NCI-H526 treated with DMSO at 0.1 percent for 48 hours (cell line): Measurements from ENCODE around the gene PDZRN3.

Experiments used
- DNase-seq: peaks from one replicate; lab custom pipeline; 2025; lab: John Stamatoyannopoulos, UW

The PDZRN3 gene

DNA sequence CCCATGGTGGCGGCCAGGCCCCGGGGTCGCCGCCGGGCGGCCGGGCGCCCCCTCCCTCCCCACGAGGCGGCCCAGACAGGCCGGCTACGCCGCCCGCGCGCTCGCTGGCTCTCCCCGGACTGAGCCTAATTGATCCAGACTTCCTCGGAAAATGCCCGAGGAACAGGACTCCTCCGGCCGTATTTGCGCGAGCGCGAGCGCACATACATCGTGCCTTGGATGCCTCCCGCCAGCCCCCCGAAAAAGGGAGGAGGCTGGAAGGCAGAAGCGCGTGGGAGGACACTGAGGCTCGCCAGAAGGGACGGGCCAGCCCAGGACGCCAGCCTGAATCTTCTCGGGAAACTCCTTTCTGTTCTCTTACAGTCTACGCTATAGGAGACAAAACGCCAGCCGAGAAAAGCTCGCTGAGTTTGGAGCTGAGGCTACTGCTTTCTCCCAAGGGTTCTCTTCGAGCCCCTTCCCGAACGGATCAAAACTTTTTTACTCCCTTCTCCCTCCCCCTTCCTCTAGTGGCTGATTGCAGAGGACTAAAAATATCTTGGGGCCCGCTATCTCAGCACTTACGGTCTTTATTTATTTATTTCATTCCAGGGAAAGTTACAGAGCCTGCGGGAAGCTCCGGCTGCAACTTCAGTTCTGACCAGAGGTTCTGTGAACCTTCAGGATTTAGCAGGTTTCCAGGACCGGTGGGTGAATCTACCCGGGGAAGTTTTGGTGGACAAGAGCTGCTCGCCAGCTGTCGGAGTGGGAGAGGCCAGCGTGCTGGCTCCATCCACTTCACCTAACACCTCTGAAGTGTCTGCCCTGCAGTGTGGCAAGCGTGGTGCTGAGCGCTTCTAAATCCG, at the start of gene PDZRN3:
Gene PDZRN3 (minus strand): TSS at position 121 of the 845 bp plus-strand sequence.
- peak; percentile 54 for DNase-seq

DNA sequence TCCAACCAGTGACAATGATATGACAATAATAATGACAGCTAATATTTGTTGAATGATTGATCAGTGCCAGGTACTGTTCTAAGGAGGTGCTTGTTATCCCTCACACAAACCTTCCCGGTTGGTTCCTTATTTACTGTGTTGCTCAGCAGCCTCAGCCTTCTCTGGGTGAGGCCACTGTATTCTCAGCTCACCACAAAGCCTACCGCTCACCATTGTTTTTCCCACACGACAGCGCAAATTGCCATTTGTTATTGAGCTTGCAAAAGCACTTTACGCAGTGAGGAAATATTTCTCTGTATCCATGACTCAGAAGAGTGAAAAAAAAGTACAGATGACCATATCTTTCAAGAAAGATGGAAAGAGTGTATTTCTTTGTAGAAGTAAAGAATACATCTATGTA, 49.5 kb upstream of the PDZRN3 start:
- DNase-seq, result no peak

DNA sequence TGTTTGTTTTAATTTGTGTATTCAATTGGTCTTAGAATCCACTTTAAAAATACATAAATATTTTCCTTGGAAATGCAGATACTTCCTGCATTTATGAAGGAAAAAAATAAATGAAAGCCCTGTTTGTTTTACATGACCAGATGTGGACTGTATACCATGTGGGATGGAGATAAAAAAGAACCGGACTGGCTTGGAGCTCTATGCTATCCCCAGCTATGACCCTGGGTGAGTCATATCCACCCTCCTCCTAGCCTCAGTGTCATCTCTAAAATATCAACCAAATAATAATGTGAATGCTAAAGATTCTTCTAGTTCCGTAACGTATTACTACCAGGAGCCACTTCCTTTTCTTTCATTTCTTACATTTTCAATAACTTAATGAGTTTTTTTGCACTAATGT, 44.5 kb upstream of the PDZRN3 start:
- DNase-seq, result no peak

DNA sequence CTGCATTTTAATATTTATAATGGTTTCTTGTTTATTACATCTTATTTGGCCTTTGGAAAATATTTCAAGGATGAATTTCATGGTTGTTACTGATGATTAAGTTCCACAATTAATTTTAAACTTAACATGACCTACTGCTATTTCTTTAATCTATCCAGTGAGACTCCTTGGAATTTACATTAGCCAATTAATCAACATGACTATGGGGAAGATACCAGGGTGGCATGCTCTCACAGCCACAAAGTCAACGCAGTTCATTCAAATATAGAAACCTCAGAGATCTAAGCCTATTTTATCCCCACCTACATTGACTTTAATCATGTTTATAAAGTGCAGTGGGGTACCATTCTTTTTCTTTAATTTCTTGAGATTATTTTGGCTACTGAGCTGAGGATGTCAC, 43.6 kb upstream of the PDZRN3 start:
- DNase-seq, result no peak

DNA sequence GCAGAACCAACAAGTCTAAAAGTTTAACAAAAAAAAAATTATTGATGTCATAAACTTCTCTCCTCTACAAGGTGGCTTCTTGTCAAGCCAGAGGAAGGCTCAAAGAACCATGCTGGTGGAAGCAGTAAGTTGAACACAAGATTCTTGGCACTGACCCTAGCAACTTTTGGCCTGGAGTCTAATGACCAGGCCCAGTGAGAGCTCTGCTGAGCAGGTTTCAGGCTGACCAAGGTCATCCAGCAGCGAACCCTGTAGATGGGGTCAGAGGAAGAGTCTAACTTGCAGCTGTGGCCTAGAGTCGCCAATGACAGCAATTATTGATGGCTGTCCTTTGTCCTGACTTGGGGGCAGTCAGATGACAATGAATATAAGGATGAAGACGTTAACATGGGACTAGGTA, 43.1 kb upstream of the PDZRN3 start:
- DNase-seq, result no peak

DNA sequence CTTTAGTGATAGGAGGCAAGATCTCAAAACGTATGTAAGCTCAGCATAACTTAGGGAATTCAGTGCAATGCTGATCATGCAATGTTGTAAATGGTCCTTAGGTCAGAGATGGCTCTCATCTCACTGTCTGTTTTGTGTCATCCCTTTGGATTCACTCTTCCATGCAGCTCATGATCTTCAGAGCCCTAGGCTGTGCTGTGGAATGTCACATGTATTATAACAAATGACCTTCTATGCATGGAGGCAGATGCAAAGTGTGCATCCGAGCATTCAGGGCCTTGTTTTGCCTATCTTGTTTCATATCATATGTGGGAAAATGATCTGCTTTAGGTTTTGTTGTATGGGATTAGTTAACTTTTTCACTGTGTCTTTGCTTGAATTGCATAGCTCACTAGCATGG, 40.5 kb upstream of the PDZRN3 start:
- DNase-seq, result peak; percentile 48

DNA sequence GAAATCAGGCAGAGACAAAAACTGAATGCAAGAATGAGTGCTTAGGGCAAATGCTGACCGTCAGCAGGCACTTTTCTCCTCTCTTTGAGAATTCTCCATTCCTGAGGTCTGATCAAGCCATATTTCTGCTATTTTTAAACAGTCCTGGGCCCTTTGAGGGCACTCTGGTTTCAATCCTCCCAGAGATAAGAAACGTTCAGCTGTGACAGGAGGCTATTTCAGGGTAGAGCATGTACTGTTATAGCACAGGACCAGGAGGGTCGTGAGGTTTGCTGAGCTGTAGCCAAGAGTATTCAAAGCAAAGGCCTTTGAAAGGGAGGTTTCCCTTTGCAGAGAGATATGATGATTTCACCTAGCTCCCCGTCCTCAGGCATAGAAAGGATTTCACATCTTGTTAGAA, 39.6 kb upstream of the PDZRN3 start:
- no peak for DNase-seq

DNA sequence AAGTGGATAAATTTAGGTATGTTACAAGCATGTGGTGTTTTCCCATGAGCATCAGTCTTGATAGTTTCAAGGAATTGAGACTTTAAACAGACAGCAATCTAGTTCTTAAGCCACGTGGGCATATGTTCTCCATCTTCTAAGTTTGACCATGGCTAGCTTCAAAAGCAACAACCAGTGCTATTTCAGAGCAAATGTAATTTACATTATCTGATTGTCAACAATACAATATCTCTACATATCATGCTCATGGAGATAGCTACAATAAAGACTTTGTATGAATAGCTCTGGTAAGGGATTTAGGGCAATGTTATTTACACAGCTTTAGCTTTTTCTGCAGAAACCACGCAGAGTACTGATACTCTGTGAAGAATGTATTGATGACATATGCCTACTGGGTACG, 38.8 kb upstream of the PDZRN3 start:
- no peak for DNase-seq

DNA sequence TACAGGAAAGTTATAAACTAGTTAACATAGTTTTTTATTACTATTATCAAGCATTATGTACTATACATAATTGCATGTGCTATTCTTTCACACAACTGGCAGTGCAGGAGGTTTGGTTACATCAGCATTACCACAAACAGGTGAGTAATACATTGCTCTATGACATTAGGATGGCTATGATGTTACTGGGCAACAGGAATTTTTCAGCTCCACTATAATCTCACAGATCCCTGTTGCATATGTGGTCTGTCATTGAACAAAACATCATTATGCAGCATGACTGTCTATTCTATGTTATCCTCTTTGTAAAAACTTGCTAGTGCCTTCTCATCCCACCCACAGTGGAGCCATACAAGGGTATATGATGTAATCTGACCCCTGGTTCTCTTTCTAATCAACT, 36.5 kb upstream of the PDZRN3 start:
- no peak for DNase-seq

DNA sequence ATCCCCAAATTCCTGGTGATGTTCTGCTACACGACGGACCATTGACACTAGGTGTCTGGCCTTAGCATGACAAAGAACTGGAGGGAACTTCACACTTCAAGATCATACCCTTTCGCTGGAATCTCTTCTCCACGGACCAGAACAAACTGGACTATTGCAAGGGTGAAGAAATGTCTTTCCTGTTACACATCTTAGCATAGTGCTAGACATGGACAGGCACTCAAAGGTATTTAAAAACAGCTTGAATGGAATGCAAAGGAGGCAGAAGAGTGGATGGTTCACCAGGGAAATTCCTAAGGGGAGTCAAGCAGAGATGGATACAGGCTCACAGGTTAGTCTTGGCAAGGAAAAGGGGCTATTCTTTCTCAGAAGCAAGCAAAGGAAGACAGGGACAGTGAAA, 33.5 kb upstream of the PDZRN3 start:
- no peak for DNase-seq

DNA sequence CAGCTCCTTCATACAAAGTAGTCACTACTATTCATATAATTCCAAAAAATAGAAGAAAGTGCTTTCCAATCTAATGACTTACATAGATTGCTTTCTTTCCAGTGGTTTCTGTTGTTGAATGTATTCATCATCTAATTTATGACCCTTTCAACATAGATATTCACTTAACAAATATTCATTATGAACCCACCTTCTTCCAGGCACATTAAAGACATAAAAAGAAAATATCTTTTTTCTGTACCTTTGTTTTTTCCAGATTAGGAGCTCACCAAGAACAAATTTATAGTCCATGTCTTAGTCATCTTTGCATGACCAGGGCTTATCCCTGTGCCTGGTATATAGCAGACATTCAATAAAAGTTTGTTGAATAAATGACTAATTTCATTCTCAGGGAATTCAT, 32.4 kb upstream of the PDZRN3 start:
- no peak for DNase-seq

DNA sequence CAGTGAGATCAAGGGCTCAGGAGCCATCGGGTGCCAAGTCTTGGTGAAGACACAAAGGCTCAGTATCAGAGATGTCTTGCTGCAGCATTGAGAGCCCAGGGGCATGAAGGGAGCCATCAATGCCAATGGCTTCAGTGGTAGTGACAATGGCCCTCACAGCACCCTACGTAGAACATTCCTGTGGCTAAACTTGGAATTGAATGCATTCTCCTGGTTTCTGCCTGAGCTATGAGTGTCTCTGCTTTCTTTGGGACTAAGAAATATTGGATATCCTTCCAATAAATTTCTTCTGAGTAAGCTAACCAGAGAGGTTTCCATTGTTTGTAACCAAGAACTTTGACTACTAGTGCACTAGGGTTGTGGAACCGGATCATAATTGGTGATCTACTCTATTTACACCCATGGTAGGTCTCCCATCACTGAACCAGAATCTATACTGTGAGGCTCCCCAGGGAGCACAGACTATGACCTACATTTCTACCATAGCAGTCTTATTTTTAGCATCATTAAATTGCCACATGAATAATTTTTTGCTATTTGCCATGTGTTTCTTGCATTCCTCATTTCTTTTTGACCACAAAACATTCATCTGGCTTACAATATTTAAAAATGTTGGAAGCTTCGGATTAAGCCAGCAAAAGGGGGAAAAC, 31.6 kb upstream of the PDZRN3 start:
- DNase-seq, result no peak

DNA sequence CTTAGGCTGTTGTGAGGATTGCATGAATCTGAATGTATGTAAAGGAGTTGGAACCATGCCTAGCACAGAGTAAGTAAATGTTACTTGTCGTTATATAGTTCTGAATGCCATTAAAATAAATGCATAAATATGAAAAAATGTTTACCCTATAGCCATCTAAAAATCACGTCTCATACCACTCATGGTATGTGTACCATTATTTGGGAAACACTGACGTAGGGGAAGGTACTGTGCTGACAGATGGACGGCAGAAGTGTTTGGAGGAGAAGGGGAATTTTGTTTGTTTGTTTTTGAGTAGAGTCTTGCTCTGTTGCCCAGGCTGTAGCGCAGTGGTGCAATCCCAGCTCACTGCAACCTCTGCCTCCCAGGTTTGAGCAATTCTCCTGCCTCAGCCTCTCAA, 30.5 kb upstream of the PDZRN3 start:
- no peak for DNase-seq

DNA sequence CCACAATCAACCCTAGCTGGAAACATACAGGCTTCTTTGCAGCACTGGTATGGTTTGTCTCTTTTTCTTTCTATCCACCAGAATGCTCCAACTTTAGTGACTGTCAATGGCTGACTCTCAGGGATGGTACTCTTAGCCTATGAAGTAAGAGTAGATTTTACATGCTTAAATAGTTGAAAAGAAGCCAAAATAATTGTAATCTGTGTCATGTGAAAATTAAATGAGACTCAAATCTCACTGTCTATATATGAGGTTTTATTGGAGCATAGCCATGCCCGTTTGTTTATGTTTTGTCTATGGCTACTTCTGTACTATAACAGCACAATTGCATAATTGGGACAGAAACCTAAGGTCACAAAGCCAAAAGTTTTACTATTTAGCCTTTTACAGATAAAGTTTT, 29.1 kb upstream of the PDZRN3 start:
- no peak for DNase-seq

DNA sequence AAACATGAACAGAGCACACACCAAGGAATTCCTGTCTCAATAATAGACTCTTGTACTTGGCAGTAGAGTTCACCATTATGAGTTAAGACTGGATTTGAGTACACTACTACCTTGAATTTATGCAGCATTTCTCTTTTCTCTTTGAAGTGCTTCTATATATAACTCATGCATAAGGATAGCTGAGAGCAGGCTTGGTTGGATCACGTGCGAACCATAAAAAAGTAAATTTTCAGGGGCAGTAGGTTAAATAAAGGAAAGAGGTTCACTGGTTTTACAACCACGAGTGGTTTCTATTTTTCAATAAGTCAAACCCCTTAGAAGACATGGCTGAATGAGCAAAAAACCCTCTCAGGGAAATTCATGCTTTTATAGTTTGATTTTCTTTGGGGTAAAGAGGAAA, 28.6 kb upstream of the PDZRN3 start:
- no peak for DNase-seq

DNA sequence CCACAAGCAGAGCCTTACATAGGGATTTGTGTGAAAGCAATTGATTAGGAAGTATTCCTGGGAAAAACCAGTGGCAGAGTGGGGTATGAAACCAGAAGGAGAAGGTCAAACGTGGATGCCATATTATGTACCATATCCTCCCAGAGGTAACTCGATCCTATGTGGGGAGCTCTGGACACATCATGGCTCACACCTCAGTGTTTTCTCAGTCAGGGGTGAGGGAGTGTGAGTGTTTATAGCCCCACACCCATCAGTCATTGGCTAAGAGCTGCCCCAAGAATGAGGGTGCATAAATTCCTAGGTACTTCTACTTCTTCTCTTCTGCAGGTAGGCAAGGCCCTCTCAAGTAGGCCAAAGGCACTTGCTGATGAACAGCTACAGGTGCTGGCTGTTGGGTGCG, 28.2 kb upstream of the PDZRN3 start:
- no peak for DNase-seq

DNA sequence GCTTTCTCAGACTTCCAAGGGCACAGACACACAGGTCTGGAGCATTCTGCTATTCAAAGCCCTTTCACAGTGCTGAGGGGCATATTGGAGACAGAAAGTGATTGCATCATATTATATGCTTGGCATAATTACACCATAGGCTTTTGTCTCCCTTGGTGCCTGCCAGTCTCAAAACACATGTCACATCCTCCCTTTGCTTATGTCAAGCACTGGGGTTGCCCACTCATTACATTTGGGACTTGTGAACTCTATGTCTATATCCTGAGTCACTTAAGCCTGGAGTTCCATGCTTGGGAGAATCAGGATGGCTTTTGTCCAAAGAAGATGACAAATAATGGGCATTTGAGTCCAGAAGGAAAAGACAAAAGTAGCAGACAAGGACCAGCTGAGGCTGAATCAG, 12.3 kb upstream of the PDZRN3 start:
- DNase-seq, result no peak

DNA sequence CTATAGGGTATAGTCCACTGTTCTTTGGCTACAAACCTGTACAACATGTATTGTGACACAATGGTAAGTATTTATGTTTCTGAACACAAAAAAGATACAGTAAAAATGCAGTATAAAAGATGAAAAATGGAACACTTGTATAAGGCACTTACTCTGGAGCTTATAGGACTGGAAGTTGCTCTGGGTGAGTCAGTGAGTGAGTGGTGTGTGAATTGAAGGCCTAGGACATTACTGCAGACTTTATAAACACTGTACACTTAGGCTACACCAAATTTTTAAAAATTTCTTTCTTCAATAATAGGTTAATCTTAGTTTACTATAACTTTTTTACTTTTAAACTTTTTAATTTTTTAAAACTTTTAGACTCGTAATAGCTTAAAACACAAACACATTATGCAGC, 10.5 kb upstream of the PDZRN3 start:
- no peak for DNase-seq

DNA sequence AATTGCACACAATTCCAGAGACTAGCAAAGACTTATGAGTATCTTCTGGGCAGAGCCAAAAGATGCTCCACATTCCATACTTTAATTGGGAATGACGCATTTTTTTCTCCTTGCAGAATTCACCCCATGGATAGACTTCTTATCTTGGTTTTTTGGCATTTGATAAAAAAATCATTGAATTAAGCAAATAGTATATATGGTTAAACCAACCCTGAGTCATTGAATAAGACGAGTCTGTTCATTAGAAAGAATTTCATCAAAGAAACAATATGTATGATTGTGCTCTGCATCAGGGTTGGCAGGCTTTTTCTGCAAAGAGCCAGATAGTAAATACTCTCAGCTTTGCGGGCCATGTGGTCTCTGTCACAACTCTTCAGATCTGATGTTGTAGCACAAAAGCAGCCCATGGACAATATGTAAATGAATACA, 9.2 kb upstream of the PDZRN3 start:
- DNase-seq, result no peak

DNA sequence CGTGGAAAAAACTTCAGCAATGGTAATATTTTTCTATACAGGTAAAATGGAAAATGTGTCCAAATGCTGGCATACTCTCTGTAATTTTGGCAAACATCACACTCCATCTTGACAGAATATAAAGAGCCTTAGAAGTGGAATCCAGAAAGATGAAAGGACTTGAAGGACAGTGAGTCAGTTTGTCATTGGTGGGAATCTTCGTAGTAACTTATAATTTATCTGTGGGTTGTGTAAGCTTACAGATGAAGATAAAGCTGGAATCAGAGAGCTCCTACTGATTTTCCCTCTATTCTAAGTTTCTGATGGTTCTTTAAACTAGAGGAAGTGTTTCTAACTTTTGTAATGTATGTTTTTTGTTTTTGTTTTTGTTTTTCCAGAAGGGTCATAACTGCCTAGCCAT, 8.7 kb upstream of the PDZRN3 start:
- no peak for DNase-seq

DNA sequence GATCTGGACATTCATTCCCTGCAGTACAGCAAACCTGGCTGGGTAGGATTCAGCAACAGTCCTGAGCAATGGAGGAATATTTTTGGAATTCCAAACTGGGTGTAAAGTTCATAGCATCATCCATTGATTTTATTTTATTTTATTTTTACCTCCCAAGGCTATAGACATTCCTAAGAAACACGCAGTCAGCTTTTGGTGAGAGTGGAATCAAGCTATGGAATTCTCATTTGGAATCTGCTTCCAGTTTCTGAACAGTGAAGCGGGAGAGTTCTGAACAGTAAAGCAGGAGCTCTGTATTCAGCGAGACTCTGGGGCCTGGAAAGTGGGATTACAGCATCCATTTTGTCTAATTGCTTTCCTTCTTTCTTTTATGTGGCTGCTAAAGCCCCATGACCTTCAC, 1.4 kb upstream of the PDZRN3 start:
- DNase-seq, result no peak

DNA sequence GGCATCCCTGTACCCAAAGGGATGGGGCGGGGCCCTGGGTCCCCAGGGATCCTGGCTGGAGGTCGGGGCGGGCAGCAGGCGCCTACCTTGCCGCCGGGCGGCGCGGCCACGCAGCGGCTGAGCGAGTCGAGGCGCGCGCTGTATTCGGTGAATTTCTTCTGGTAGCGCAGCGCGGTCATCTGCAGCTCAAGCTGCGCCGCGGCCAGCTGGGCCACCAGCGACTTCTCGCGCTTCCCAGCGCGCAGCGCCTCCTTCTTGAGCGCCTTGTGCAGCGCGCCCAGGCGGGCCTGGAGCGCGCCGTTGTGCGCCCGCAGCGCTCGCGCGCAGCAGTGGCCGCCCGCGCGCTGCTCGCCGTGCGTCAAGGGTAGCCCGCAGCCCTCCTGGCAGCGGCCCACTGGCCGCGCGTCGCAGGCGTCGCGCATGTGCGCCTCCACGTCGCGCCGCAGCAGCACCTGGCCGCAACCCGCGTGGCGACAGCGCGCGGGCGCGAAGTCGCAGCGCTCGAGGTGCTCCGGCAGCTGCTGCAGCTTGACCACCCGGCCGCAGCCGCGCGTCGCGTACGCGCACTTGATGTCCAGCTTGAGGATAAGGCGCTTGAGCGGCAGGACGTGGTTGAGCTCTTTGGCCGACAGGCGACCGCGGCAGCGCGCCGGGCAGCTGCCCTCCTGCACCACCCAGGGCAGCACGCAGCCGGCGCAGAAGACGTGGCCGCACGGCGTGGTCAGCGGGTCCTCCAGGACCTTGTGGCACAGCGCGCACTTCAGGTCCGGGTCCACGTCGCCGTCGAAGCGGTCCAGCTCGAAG, 522 bp downstream of the PDZRN3 start:
- DNase-seq, result peak; percentile 15

DNA sequence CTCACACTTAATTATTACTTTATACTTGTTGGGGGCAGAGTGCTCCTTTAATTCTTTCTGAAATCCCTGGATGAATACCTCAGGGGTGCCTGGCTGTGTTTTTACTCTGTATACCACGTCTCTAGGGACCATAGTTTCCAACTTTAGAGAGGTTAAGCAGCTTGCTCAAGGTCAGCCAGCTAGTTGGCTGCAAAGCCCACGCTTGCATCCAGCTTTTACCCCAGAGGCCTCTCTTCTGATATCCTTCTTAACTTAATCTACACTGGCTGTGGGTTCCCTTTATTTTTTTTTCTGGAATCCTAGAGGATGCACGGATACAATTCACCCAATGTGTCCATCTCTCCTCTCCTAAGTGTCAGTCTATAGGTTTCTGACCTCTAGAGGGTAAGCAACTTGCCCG, 1.4 kb downstream of the PDZRN3 start:
- no peak for DNase-seq
